ENCODE results near the gene ALOX12B. TPM values are rescaled to one million over a fixed set of nuclear protein-coding genes. Genes with fewer than 3 reads are reported as not detected.

Gene ALOX12B
- total and polyA plus RNA-seq, 2 of the 13 experiments (the other 11 are each of a cell fraction or from before 2014, with no cell fraction given): 0.13 TPM; not detected in 1

- peak; percentile 1; the same call in 1 of the 2 replicates for TF ChIP-seq ZBTB25 (CRISPR knock-in tag; IDR thresholded peaks at IDR 0.05)
- TF ChIP-seq THAP9 (CRISPR knock-in tag; IDR thresholded peaks at IDR 0.05; ENCODE audit: borderline replicate concordance): peak; percentile 83; the same call in 1 of the 2 replicates
- 0 out of 2 replicates have a peak, but pooled peaks have one; percentile 31 for TF ChIP-seq ZBTB33 (CRISPR knock-in tag; IDR thresholded peaks at IDR 0.05)
- no peak for TF ChIP-seq ZNF33A (CRISPR knock-in tag; IDR thresholded peaks at IDR 0.05; ENCODE audit: borderline replicate concordance)
- 0 out of 2 replicates have a peak, but pooled peaks have one; percentile 22 for TF ChIP-seq ZBED4 (CRISPR knock-in tag; IDR thresholded peaks at IDR 0.05; ENCODE audit: borderline replicate concordance)
- TF ChIP-seq HIVEP1 (CRISPR knock-in tag; IDR thresholded peaks at IDR 0.05): no peak; the same call in 1 of the 2 replicates
- TF ChIP-seq ARNT2 (CRISPR knock-in tag; IDR thresholded peaks at IDR 0.05; ENCODE audit: low read depth): 0 out of 2 replicates have a peak, but pooled peaks have one; percentile 30
- peak; percentile 48; the same call in 1 of the 2 replicates for TF ChIP-seq MYC (CRISPR knock-in tag; IDR thresholded peaks at IDR 0.05; ENCODE audit: borderline replicate concordance)
- TF ChIP-seq ZNF704 (CRISPR knock-in tag; IDR thresholded peaks at IDR 0.05; ENCODE audit: borderline replicate concordance): peak; percentile 47; the same call in 1 of the 2 replicates
- TF ChIP-seq CEBPB (IDR thresholded peaks at IDR 0.05; ENCODE audit: borderline replicate concordance, low read depth, low read length): peak; percentile 55; the same call in 1 of the 2 replicates
These were observed 33.2 kb upstream of the ALOX12B start (continued) for GRCh38 chr17:8120520-8121406.

Data from HepG2 (cell line).